ENCODE data around the gene WNK3. TPM values are rescaled to one million over a fixed set of nuclear protein-coding genes. Genes with fewer than 3 reads are reported as not detected.

WNK3 gene
- total and polyA plus RNA-seq, 2 of the 13 experiments (the other 11 are each of a cell fraction or from before 2014, with no cell fraction given) = 0.12 to 0.62 TPM

GRCh38 chrX:54194982-54195588 is 162.8 kb downstream of the WNK3 start:
- TF ChIP-seq PLRG1 (conservative IDR thresholded peaks at IDR 0.05) (no peak), ATF7-NPFF (CRISPR knock-in tag; IDR thresholded peaks at IDR 0.05; ENCODE audit: low read depth) (no peak), HIVEP1 (CRISPR knock-in tag; IDR thresholded peaks at IDR 0.05) (no peak), SRF (IDR thresholded peaks at IDR 0.05; ENCODE audit: low read depth, low read length) (peak; percentile 78), YY1 (IDR thresholded peaks at IDR 0.05; ENCODE audit: insufficient read depth, insufficient replicate concordance, low read depth, low read length) (peak; percentile 17), FOXA1 (IDR thresholded peaks at IDR 0.05) (no peak), FOXA1 (CRISPR knock-in tag; IDR thresholded peaks at IDR 0.05) (peak; percentile 44; the same call in 1 of the 2 replicates), ZFP1 (CRISPR knock-in tag; IDR thresholded peaks at IDR 0.05) (no peak), FOXA3 (CRISPR knock-in tag; IDR thresholded peaks at IDR 0.05) (peak; percentile 51)
- TF ChIP-seq, protein P1, sequence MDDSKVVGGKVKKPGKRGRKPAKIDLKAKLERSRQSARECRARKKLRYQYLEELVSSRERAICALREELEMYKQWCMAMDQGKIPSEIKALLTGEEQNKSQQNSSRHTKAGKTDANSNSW (CRISPR knock-in tag; IDR thresholded peaks at IDR 0.05; ENCODE audit: borderline replicate concordance) = no peak
- TF ChIP-seq, protein P2, sequence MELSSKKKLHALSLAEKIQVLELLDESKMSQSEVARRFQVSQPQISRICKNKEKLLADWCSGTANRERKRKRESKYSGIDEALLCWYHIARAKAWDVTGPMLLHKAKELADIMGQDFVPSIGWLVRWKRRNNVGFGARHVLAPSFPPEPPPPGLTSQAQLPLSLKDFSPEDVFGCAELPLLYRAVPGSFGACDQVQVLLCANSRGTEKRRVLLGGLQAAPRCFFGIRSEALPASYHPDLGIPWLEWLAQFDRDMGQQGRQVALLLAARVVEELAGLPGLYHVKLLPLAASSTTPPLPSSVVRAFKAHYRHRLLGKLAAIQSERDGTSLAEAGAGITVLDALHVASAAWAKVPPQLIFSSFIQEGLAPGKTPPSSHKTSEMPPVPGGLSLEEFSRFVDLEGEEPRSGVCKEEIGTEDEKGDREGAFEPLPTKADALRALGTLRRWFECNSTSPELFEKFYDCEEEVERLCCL (CRISPR knock-in tag; IDR thresholded peaks at IDR 0.05; ENCODE audit: borderline replicate concordance) = no peak
- no TSS peak for BruUV-seq (replicated peaks)
- H3K4me2 ChIP-seq (ENCODE audit: low read depth, low read length) = peak overlapping the region; percentile 7; the same call in 1 of the 2 replicates
- no peaks in the 10 kb centered on the region for H4K20me1 ChIP-seq (ENCODE audit: insufficient read depth, low read length)
- in situ Hi-C loops (cut with HindIII; ENCODE audit: extremely low pct_ligation_motif_present, low pct_unique_long_range_greater_than_20kb) (no loop called here), intact Hi-C loops (cut with micrococcal nuclease; ENCODE audit: unreplicated experiment) (no loop called here)
- CTCF ChIA-PET (ENCODE audit: low intra/inter-chr PET ratio, low total read pairs) = no interaction called here
- POLR2A ChIA-PET = no interaction called here
- H3K9me3 ChIP-seq (ENCODE audit: low read length) = no peaks in the 10 kb centered on the region
- no peak overlapping the region for H3K27ac ChIP-seq (ENCODE audit: extremely low read length, insufficient read depth, low read length)
- H3K36me3 ChIP-seq (replicated peaks in 1 of 2; ENCODE audit: control insufficient read depth in 1 of 2, insufficient read depth in 2 of 2, low read length in 2 of 2) = no peaks in the 10 kb centered on the region
- DNase-seq (ENCODE audit: low spot score) (peak; percentile 46), FAIRE-seq (peak; percentile 64), ATAC-seq (peak; percentile 57)
- no peak overlapping the region for H3K4me3 ChIP-seq (replicated peaks in 1 of 3; ENCODE audit: insufficient read depth in 1 of 3, low read depth in 2 of 3, low read length in 3 of 3)
- peaks cover 29% of the 10 kb centered on the region for H3K4me1 ChIP-seq (ENCODE audit: insufficient read depth, low read length)
- no peak overlapping the region for H2AFZ ChIP-seq (ENCODE audit: low read length)
- H3K9ac ChIP-seq (ENCODE audit: insufficient read depth, low read depth, low read length) = no peak overlapping the region
- H3K27me3 ChIP-seq (ENCODE audit: control insufficient read depth in 1 of 2, insufficient read depth in 2 of 2, low read length in 2 of 2) = no peaks in the 10 kb centered on the region
- no peaks in the 10 kb centered on the region for H3K79me2 ChIP-seq (ENCODE audit: insufficient read depth, low read length)
